H1 (cell line): Measurements from ENCODE around the gene ST14. TPM values are rescaled to one million over a fixed set of nuclear protein-coding genes. Genes with fewer than 3 reads are reported as not detected.
A peak's percentile ranks its signal among the peaks of the same experiment; 100 is the strongest.

ENCODE experiments used
- CTCF ChIA-PET: fragments of 300-600 bp; sonication (Branson Sonifier 250); formaldehyde crosslinking; loops from one replicate; lab custom pipeline; 2021; ENCODE audit not compliant: partially characterized antibody; lab: Charles Lee
- POLR2A ChIA-PET: fragments of 300-600 bp; sonication (Branson Sonifier 250); formaldehyde crosslinking; loops from one replicate; lab custom pipeline; 2021; ENCODE audit warnings: inconsistent platforms; ENCODE audit not compliant: partially characterized antibody; lab: Charles Lee
- DNase-seq, 2 experiments: peaks; one replicate each; pipeline versions ENCODE4 v3.0.0 to v3.0.0-alpha.2; 2010 to 2022; ENCODE audit warnings: low spot score in 2 of 2, low read depth in 1 of 2, mixed read lengths in 1 of 2
- FAIRE-seq: peaks from 2 replicates; lab custom pipeline; 2011; peaks lifted over from hg19 to GRCh38; lab: Jason Lieb, UNC
- H2AFZ ChIP-seq: 2 replicates; pipeline ENCODE4 v1.8.1; 2012; ENCODE audit warnings: low read length, inconsistent platforms
- H2AK5ac ChIP-seq: 2 replicates; pipeline ENCODE4 v1.6.1; 2013; ENCODE audit warnings: low read depth, low read length
- H2BK120ac ChIP-seq: replicated peaks from 2 replicates; pipeline ENCODE3; 2013; ENCODE audit warnings: low read depth, low read length, inconsistent platforms
- H2BK12ac ChIP-seq: 2 replicates; pipeline ENCODE4 v1.6.1; 2013; ENCODE audit warnings: low read depth, low read length
- H2BK15ac ChIP-seq: 2 replicates; pipeline ENCODE4 v1.6.1; 2013; ENCODE audit warnings: low read length
- H2BK20ac ChIP-seq: 2 replicates; pipeline ENCODE4 v1.6.1; 2013; ENCODE audit warnings: low read length
- H2BK5ac ChIP-seq: 2 replicates; pipeline ENCODE4 v1.6.1; 2013; ENCODE audit warnings: low read depth, low read length
- H3K14ac ChIP-seq: 2 replicates; pipeline ENCODE4 v1.6.1; 2013; ENCODE audit warnings: inconsistent platforms; ENCODE audit not compliant: insufficient read length
- H3K18ac ChIP-seq: 2 replicates; pipeline ENCODE4 v1.6.1; 2013; ENCODE audit warnings: low read length; ENCODE audit errors: extremely low read depth
- H3K23ac ChIP-seq: 2 replicates; pipeline ENCODE4 v1.6.1; 2013; ENCODE audit warnings: inconsistent platforms; ENCODE audit not compliant: insufficient read length
- H3K23me2 ChIP-seq: 2 replicates; pipeline ENCODE4 v1.6.1; 2013; ENCODE audit warnings: low read depth, low read length
- H3K27ac ChIP-seq: 2 replicates; pipeline ENCODE4 v1.6.1; 2011; ENCODE audit warnings: low read depth, low read length, inconsistent platforms
- H3K27me3 ChIP-seq, 4 experiments: replicated peaks in 1 of 4; 1 replicate in 1 of 4; 2 replicates in 3 of 4; pipeline versions ENCODE4 v1.6.1 to v1.8.1; 2011 to 2013; ENCODE audit warnings: low read length in 3 of 4, mild to moderate bottlenecking in 3 of 4, inconsistent platforms in 2 of 4, mixed read lengths in 2 of 4, moderate library complexity in 1 of 4; ENCODE audit not compliant: control insufficient read depth in 3 of 4, insufficient read depth in 3 of 4; ENCODE audit errors: extremely low read depth in 1 of 4
- H3K36me3 ChIP-seq, 4 experiments: 2 replicates each; pipeline versions ENCODE4 v1.6.1 to v1.8.1; 2011 to 2013; ENCODE audit warnings: mild to moderate bottlenecking in 4 of 4, low read length in 3 of 4, moderate library complexity in 2 of 4, control low read depth in 1 of 4, inconsistent platforms in 1 of 4; ENCODE audit not compliant: insufficient read depth in 4 of 4, control insufficient read depth in 2 of 4
- H3K4ac ChIP-seq: replicated peaks from 2 replicates; pipeline ENCODE3; 2013; ENCODE audit warnings: low read length, low read depth, mixed read lengths, inconsistent platforms; ENCODE audit not compliant: insufficient read length
- H3K4me1 ChIP-seq, 4 experiments: replicated peaks in 1 of 4; 1 replicate in 1 of 4; 2 replicates in 3 of 4; pipeline versions ENCODE4 v1.6.1 to v1.8.1; 2011 to 2013; ENCODE audit warnings: low read length in 3 of 4, inconsistent platforms in 2 of 4, mixed read lengths in 1 of 4; ENCODE audit not compliant: insufficient read depth in 4 of 4, control insufficient read depth in 3 of 4
- H3K4me2 ChIP-seq, 2 experiments: 2 replicates each; pipeline versions ENCODE4 v1.6.1 to v1.8.1; 2011 to 2013; ENCODE audit warnings: low read depth in 2 of 2, low read length in 2 of 2, control low read depth in 1 of 2, inconsistent platforms in 1 of 2, mild to moderate bottlenecking in 1 of 2; ENCODE audit not compliant: insufficient read depth in 1 of 2
- H3K4me3 ChIP-seq, 4 experiments: fragments of 200-600, 300-600 bp in 1 of 4; sonication (generic), shearing (Covaris generic), sonication (Bioruptor Twin) in 1 of 4; 2 replicates each; pipeline versions ENCODE4 v1.5.1 to v1.8.1; 2011 to 2016; ENCODE audit warnings: low read length in 4 of 4, low read depth in 3 of 4, control low read depth in 2 of 4, inconsistent platforms in 2 of 4, mild to moderate bottlenecking in 2 of 4, mixed read lengths in 1 of 4, moderate library complexity in 1 of 4; ENCODE audit not compliant: insufficient read depth in 2 of 4; ENCODE audit errors: extremely low read depth in 1 of 4
- H3K56ac ChIP-seq: replicated peaks from 2 replicates; pipeline ENCODE3; 2013; ENCODE audit warnings: low read depth, mild to moderate bottlenecking, mixed read lengths, low read length, inconsistent platforms; ENCODE audit not compliant: insufficient read length
- H3K79me1 ChIP-seq: 2 replicates; pipeline ENCODE4 v1.6.1; 2013; ENCODE audit warnings: low read depth, low read length, control low read depth
- H3K79me2 ChIP-seq, 2 experiments: 2 replicates each; pipeline versions ENCODE4 v1.6.1 to v1.8.1; 2012 to 2013; ENCODE audit warnings: low read length in 2 of 2, mild to moderate bottlenecking in 2 of 2, inconsistent platforms in 1 of 2; ENCODE audit not compliant: insufficient read depth in 2 of 2, control insufficient read depth in 1 of 2
- H3K9ac ChIP-seq, 4 experiments: replicated peaks in 1 of 4; 1 replicate in 1 of 4; 2 replicates in 3 of 4; pipeline versions ENCODE4 v1.6.1 to v1.8.1; 2011 to 2013; ENCODE audit warnings: low read depth in 3 of 4, low read length in 3 of 4, control low read depth in 2 of 4, mild to moderate bottlenecking in 2 of 4, moderate library complexity in 2 of 4, inconsistent platforms in 1 of 4; ENCODE audit errors: extremely low read depth in 1 of 4
- H3K9me3 ChIP-seq, 2 experiments: 2 replicates each; pipeline versions ENCODE4 v1.6.1 to v1.8.1; 2012 to 2013; ENCODE audit warnings: mild to moderate bottlenecking in 2 of 2, moderate library complexity in 2 of 2, control low read depth in 1 of 2, inconsistent platforms in 1 of 2, low read depth in 1 of 2, low read length in 1 of 2, mixed read lengths in 1 of 2; ENCODE audit not compliant: insufficient read depth in 2 of 2
- H4K20me1 ChIP-seq, 2 experiments: replicated peaks in 1 of 2; 2 replicates each; pipeline versions ENCODE3 to v1.8.1; 2011 to 2013; ENCODE audit warnings: inconsistent platforms in 2 of 2, low read length in 2 of 2, mild to moderate bottlenecking in 1 of 2; ENCODE audit not compliant: insufficient read depth in 2 of 2, control insufficient read depth in 1 of 2
- H4K5ac ChIP-seq: 2 replicates; pipeline ENCODE4 v1.6.1; 2013; ENCODE audit warnings: low read length, low read depth, mixed read lengths, inconsistent platforms; ENCODE audit not compliant: insufficient read length
- H4K8ac ChIP-seq: 2 replicates; pipeline ENCODE4 v1.8.0; 2013; ENCODE audit warnings: mild to moderate bottlenecking, moderate library complexity, low read length, inconsistent platforms; ENCODE audit not compliant: insufficient read depth; ENCODE audit errors: extremely low read depth
- H4K91ac ChIP-seq: replicated peaks from 2 replicates; pipeline ENCODE3; 2013; ENCODE audit warnings: low read length, mixed read lengths, inconsistent platforms; ENCODE audit not compliant: insufficient read length
- GABPA ChIP-seq: IDR thresholded peaks from 2 replicates; pipeline ENCODE4 v1.6.1; 2011; ENCODE audit warnings: mild to moderate bottlenecking, low read length, moderate library complexity, borderline replicate concordance; ENCODE audit not compliant: insufficient read depth
- RAD21 ChIP-seq, 2 experiments: IDR thresholded peaks in 1 of 2; conservative IDR thresholded peaks in 1 of 2; 2 replicates each; pipeline ENCODE4 v1.6.1; 2011; ENCODE audit warnings: low read depth in 2 of 2, low read length in 2 of 2, improper control_type of control experiment in 1 of 2, inconsistent platforms in 1 of 2, mild to moderate bottlenecking in 1 of 2, moderate library complexity in 1 of 2
- WGBS, 2 experiments: shearing (Covaris generic) in 1 of 2; methylation state at CpG; one replicate each; pipeline versions ENCODE4 v1.1.6 to v1.1.7; 2013 to 2015; ENCODE audit warnings: low lambda C conversion rate in 2 of 2, mixed read lengths in 2 of 2, inconsistent platforms in 1 of 2, low coverage in 1 of 2, missing lambda C conversion rate in 1 of 2; ENCODE audit not compliant: insufficient replicate concordance in 2 of 2, insufficient coverage in 1 of 2, insufficient read length in 1 of 2; ENCODE audit errors: extremely low coverage in 1 of 2, missing lambda C conversion rate in 1 of 2; 5-methylcytosine and 5-hydroxymethylcytosine counted together
- polyA plus RNA-seq, 7 experiments: library from polyadenylated mRNA; depleted of rRNA in 3 of 7; stranded (reverse) in 5 of 7; unstranded in 2 of 7; fragments of >200 nt in 5 of 7; fragments of 200-250 nt in 2 of 7; gene quantifications; 1 replicate in 5 of 7; 2 replicates in 1 of 7; 4 replicates in 1 of 7; pipeline versions ENCODE4 v1.2.1 to v1.2.3, GENCODE V29; 2011 to 2013; ENCODE audit warnings: missing spikeins in 2 of 7, mixed read lengths in 2 of 7
- total RNA-seq: library from RNA; stranded (reverse); fragmentation: NEBNext Ultra II Directional; extraction: Animal tissue kit (Norgen Biotek cat#: 25700); gene quantifications from 2 replicates; pipeline ENCODE4 v1.2.1, GENCODE V29; 2021
- TF ChIP-seq, protein P1 (sequence below), 3 experiments: IDR thresholded peaks; 1 replicate in 2 of 3; 2 replicates in 1 of 3; pipeline versions ENCODE4 v1.5.1 to v1.6.1; 2011; ENCODE audit warnings: low read length in 3 of 3, mild to moderate bottlenecking in 3 of 3, inconsistent platforms in 2 of 3, low read depth in 1 of 3, moderate library complexity in 1 of 3; ENCODE audit not compliant: insufficient read depth in 1 of 3; ENCODE audit errors: control extremely low read depth in 1 of 3

The ST14 gene
- total and polyA plus RNA-seq, 2 of the 8 experiments (the other 6 are each of a cell fraction or from before 2014, with no cell fraction given) = 22.4 to 24.9 TPM

DNA sequence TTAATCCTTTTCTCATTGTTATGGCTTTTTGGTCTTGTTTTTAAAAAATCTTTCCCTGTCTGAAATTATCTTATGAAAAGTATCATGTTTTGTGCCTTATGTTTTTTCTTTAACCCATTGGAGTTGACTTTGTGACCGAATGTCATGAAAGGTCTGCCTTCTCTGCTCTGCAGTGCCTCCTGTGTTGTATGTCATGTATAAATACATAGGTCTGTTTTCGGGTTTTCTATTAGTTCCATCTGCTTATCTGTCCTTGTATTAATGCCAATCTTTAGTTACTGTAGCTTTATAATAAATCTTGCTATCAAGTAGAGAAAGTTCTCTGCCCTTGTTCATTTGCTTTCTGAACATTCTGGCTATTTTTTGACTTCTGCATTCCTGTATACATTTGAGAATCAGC lies 82.1 kb downstream of the ST14 start:
- 87% methylated on average over 2 of the region's 2 CpGs; no CpG with 5 or more reads in 1 of the 2 experiments for WGBS, 2 experiments
- Histone ChIP-seq H3K79me1 (no peaks in the 10 kb centered on the region; the same call in 1 of the 2 replicates), H4K8ac (no peak overlapping the region), H4K91ac (no peak overlapping the region), H3K4ac (no peak overlapping the region), H3K27ac (no peak overlapping the region), H2AK5ac (no peak overlapping the region), H2BK120ac (no peak overlapping the region), H3K56ac (no peak overlapping the region), H3K9me3 (no peaks in the 10 kb centered on the region), H2BK5ac (no peak overlapping the region), H3K4me2 (no peak overlapping the region), H3K36me3 (peaks cover under 1 to 19% (median 14%) of the 10 kb centered on the region in 4 experiments; a peak in 6 of 8 replicates), H3K23me2 (no peaks in the 10 kb centered on the region), H3K4me1 (no peaks in the 10 kb centered on the region), H3K9ac (no peak overlapping the region), H2BK20ac (no peak overlapping the region), H4K20me1 (peaks cover 1 to 2% of the 10 kb centered on the region in 2 experiments), H3K27me3 (peaks cover 0 to 1% (median 0%) of the 10 kb centered on the region in 4 experiments; a peak in 1 of 7 replicates), H3K4me3 (no peak overlapping the region), H2BK15ac (no peak overlapping the region), H2AFZ (no peak overlapping the region), H3K79me2 (peaks cover 4 to 32% of the 10 kb centered on the region in 2 experiments; a peak in 3 of 4 replicates), H3K14ac (no peak overlapping the region), H2BK12ac (no peak overlapping the region), H3K18ac (no peak overlapping the region), H4K5ac (no peak overlapping the region), H3K23ac (no peak overlapping the region)
- ChIA-PET POLR2A (no interaction called here), CTCF (interaction anchor here (0.7 to 1.1 kb wide), 8 partner anchors 9 to 193 kb away, joined by 3 to 5 read pairs (median 3); no protein-coding TSS in a partner anchor)
- DNase-seq (no peak), FAIRE-seq (no peak)
- TF ChIP-seq GABPA = no peak
- TF ChIP-seq, protein P1, sequence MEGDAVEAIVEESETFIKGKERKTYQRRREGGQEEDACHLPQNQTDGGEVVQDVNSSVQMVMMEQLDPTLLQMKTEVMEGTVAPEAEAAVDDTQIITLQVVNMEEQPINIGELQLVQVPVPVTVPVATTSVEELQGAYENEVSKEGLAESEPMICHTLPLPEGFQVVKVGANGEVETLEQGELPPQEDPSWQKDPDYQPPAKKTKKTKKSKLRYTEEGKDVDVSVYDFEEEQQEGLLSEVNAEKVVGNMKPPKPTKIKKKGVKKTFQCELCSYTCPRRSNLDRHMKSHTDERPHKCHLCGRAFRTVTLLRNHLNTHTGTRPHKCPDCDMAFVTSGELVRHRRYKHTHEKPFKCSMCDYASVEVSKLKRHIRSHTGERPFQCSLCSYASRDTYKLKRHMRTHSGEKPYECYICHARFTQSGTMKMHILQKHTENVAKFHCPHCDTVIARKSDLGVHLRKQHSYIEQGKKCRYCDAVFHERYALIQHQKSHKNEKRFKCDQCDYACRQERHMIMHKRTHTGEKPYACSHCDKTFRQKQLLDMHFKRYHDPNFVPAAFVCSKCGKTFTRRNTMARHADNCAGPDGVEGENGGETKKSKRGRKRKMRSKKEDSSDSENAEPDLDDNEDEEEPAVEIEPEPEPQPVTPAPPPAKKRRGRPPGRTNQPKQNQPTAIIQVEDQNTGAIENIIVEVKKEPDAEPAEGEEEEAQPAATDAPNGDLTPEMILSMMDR (IDR thresholded peaks at IDR 0.05; ENCODE audit: control extremely low read depth in 1 of 3, insufficient read depth in 1 of 3, low read depth in 1 of 3, low read length in 3 of 3) = peak in 2 of 3 experiments; percentile 7 to 20; a peak in 1 of 4 replicates
- TF ChIP-seq RAD21 (IDR thresholded peaks at IDR 0.05 in 1 of 2, conservative IDR thresholded peaks at IDR 0.05 in 1 of 2; ENCODE audit: low read depth in 2 of 2, low read length in 2 of 2) = peak in 1 of 2 experiments; percentile 37; a peak in 1 of 4 replicates
